Ovary (tissue), 9 donors: ENCODE data around the gene NSD1. TPM values are rescaled to one million over a fixed set of nuclear protein-coding genes. Genes with fewer than 3 reads are reported as not detected.

Source experiments
- DNase-seq, 5 donors: peaks; one replicate each; pipeline ENCODE4 v3.0.0-alpha.2; 2019 to 2020
- H3K27ac ChIP-seq, 2 donors: fragments of 200-600 bp; one replicate each; pipeline versions ENCODE4 v1.5.1 to v1.8.0; 2019 to 2022
- H3K27me3 ChIP-seq: fragments of 200-600 bp; one replicate; pipeline ENCODE4 v1.8.0; 2022
- H3K36me3 ChIP-seq: fragments of 200-600 bp; sonication (generic); one replicate; pipeline ENCODE4 v1.5.1; 2019
- H3K4me1 ChIP-seq: one replicate; pipeline ENCODE4 v1.8.1; 2013; ENCODE audit warnings: mild to moderate bottlenecking, moderate library complexity; ENCODE audit not compliant: insufficient read depth
- H3K4me3 ChIP-seq: fragments of 200-600 bp; sonication (generic); one replicate; pipeline ENCODE4 v1.5.1; 2017
- H3K9me3 ChIP-seq, 2 donors: fragments of 200-600 bp in 1 of 2; sonication (generic) in 1 of 2; one replicate each; pipeline versions ENCODE4 v1.5.1 to v1.8.1; 2013 to 2019; ENCODE audit warnings: mild to moderate bottlenecking in 1 of 2, moderate library complexity in 1 of 2
- CTCF ChIP-seq, 3 donors: fragments of 450-650 bp in 2 of 3; fragments of 200-600 bp in 1 of 3; IDR thresholded peaks; one replicate each; pipeline versions ENCODE4 v1.5.1 to v1.8.0; 2016 to 2022; ENCODE audit warnings: antibody characterized with exemption in 3 of 3, mild to moderate bottlenecking in 1 of 3
- EP300 ChIP-seq: sonication (generic); formaldehyde crosslinking; IDR thresholded peaks from one replicate; pipeline ENCODE4 v1.6.1; 2017; ENCODE audit warnings: antibody characterized with exemption
- POLR2A ChIP-seq: fragments of 450-650 bp; IDR thresholded peaks from one replicate; pipeline ENCODE4 v1.6.1; 2017; ENCODE audit warnings: antibody characterized with exemption, mild to moderate bottlenecking, moderate library complexity
- WGBS, 3 donors: extraction: QIAGEN DNeasy Blood & Tissue Kit in 1 of 3; methylation state at CpG; one replicate each; pipeline versions ENCODE4 v1.1.5 to v1.1.7; 2013 to 2017; 5-methylcytosine and 5-hydroxymethylcytosine counted together
- intact Hi-C, 4 donors: fragments of 100-400 bp; cut with DNase I; formaldehyde crosslinking; loops; one replicate each; pipeline versions ENCODE4 v1.11.0 to v1.15.1; 2022 to 2023
- polyA plus RNA-seq, 2 donors: library from polyadenylated mRNA; stranded (reverse); fragments of 200-250 nt in 1 of 2; fragments of 350-450 nt in 1 of 2; fragmentation: Illumina TruSeq in 1 of 2; extraction: RNeasy Lipid Tissue Mini Kit (QIAGEN cat#74804) in 1 of 2; gene quantifications; one replicate each; pipeline ENCODE4 v1.2.3, GENCODE V29; 2013 to 2014
- total RNA-seq, 7 donors: library from RNA; depleted of rRNA in 2 of 7; stranded (reverse); fragments of >200 nt in 2 of 7; fragmentation: NEBNext Ultra II Directional in 3 of 7; extraction: Animal tissue kit (Norgen Biotek cat#: 25700) in 3 of 7; gene quantifications; one replicate each; pipeline versions ENCODE4 v1.1.0 to v1.2.4, GENCODE V29; 2016 to 2023
- donor health status: DM: no; HTN: no; CAD: no; lungs with moderate emphysema.
- donor health status: DM: no; HTN: no; CAD: no.
- donor health status: Bipolar disorder and iron deficiency.
- donor health status: DM: yes; HTN: yes; CAD: no.
- donor health status: DM: no; HTN: no; CAD: no.
- donor health status: DM: yes; HTN: yes; CAD: no.

Gene NSD1
- total and polyA plus RNA-seq, 9 donors = 11.5 to 110 (median 75.5) TPM

- peaks cover 12% of the 10 kb centered on the region for H3K4me1 ChIP-seq
- TF ChIP-seq EP300 = no peak
- TF ChIP-seq CTCF (IDR thresholded peaks at IDR 0.05) = no peak
- no peak for TF ChIP-seq POLR2A
- no peaks in the 10 kb centered on the region for H3K9me3 ChIP-seq
- H3K4me3 ChIP-seq = no peak overlapping the region
- DNase-seq = no peak
- intact Hi-C loops = loop anchor here in 3 of 4 donors (10.0 kb wide), 1 partner anchor 192 kb away; no protein-coding TSS in a partner anchor
- 76 to 79% (median 76%) methylated on average over 15 of the region's 15 CpGs for WGBS, 3 donors
- H3K27ac ChIP-seq = no peak overlapping the region
- no peaks in the 10 kb centered on the region for H3K27me3 ChIP-seq
- no peaks in the 10 kb centered on the region for H3K36me3 ChIP-seq
These were observed 173.3 kb downstream of the NSD1 start for GRCh38 chr5:177306674-177307543.

GRCh38 chr5:177307544-177308363, 174.2 kb downstream of the NSD1 start:
- no peak for DNase-seq
- Histone ChIP-seq H3K27me3 (no peaks in the 10 kb centered on the region), H3K27ac (no peak overlapping the region), H3K4me3 (no peak overlapping the region), H3K9me3 (no peaks in the 10 kb centered on the region), H3K36me3 (no peaks in the 10 kb centered on the region), H3K4me1 (peaks cover 11% of the 10 kb centered on the region)
- TF ChIP-seq EP300 (no peak), POLR2A (no peak), CTCF (IDR thresholded peaks at IDR 0.05) (no peak)
- 76 to 84% (median 78%) methylated on average over 31 to 43 of the region's 43 CpGs for WGBS, 3 donors
- intact Hi-C loops = loop anchor here in 3 of 4 donors (10.0 kb wide), 1 partner anchor 193 kb away; no protein-coding TSS in a partner anchor

GRCh38 chr5:177308740-177309139, 175.2 kb downstream of the NSD1 start:
- Histone ChIP-seq H3K4me3 (no peak overlapping the region), H3K4me1 (peaks cover 10% of the 10 kb centered on the region), H3K36me3 (no peaks in the 10 kb centered on the region), H3K27ac (no peak overlapping the region), H3K9me3 (no peaks in the 10 kb centered on the region), H3K27me3 (no peaks in the 10 kb centered on the region)
- intact Hi-C loops = loop anchor here in 3 of 4 donors (10.0 kb wide), 1 partner anchor 194 kb away; no protein-coding TSS in a partner anchor
- TF ChIP-seq EP300 (no peak), CTCF (IDR thresholded peaks at IDR 0.05) (no peak), POLR2A (no peak)
- 79 to 90% (median 80%) methylated on average over 11 of the region's 11 CpGs for WGBS, 3 donors
- no peak for DNase-seq
